B cell (primary cell): ENCODE data around the gene KANK2.

Experiments used
- EZH2 ChIP-seq: IDR thresholded peaks from 2 replicates; pipeline ENCODE4 v1.6.1; 2012; ENCODE audit warnings: borderline replicate concordance, low read depth, mild to moderate bottlenecking, moderate library complexity, low read length; ENCODE audit not compliant: insufficient read depth, poor library complexity, severe bottlenecking
- TF ChIP-seq, protein P1 (sequence below): fragments of 200-600 bp; IDR thresholded peaks from one replicate; pipeline ENCODE4 v1.8.0; 2022; ENCODE audit warnings: antibody characterized with exemption, mild to moderate bottlenecking

DNA sequence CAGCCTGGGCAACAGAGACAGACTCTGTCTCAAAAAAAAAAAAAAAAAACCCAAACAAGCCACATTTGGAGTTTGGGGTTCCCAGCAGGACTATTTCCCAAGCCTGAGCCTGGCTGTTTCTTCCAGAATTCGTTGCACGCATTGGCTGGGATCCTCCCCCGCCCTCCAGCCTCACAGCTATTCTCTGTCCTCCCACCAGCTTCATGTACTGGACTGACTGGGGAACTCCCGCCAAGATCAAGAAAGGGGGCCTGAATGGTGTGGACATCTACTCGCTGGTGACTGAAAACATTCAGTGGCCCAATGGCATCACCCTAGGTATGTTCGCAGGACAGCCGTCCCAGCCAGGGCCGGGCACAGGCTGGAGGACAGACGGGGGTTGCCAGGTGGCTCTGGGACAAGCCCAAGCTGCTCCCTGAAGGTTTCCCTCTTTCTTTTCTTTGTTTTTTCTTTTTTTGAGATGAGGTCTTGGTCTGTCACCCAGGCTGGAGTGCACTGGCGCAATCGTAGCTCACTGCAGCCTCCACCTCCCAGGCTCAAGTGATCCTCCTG, 81.4 kb downstream of the KANK2 start:
- TF ChIP-seq, protein P1, sequence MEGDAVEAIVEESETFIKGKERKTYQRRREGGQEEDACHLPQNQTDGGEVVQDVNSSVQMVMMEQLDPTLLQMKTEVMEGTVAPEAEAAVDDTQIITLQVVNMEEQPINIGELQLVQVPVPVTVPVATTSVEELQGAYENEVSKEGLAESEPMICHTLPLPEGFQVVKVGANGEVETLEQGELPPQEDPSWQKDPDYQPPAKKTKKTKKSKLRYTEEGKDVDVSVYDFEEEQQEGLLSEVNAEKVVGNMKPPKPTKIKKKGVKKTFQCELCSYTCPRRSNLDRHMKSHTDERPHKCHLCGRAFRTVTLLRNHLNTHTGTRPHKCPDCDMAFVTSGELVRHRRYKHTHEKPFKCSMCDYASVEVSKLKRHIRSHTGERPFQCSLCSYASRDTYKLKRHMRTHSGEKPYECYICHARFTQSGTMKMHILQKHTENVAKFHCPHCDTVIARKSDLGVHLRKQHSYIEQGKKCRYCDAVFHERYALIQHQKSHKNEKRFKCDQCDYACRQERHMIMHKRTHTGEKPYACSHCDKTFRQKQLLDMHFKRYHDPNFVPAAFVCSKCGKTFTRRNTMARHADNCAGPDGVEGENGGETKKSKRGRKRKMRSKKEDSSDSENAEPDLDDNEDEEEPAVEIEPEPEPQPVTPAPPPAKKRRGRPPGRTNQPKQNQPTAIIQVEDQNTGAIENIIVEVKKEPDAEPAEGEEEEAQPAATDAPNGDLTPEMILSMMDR, result no peak
- TF ChIP-seq EZH2, result no peak
